HEK293 (cell line): Measurements from ENCODE around the gene WDR18.

Experiments used
- CTCF ChIP-seq: fragments of 450-650 bp; formaldehyde crosslinking; IDR thresholded peaks from 2 replicates; pipeline ENCODE4 v1.5.1; 2016; ENCODE audit warnings: missing biosample characterization, missing genetic modification characterization
- PRDM10 ChIP-seq: fragments of 450-650 bp; formaldehyde crosslinking; IDR thresholded peaks from 2 replicates; pipeline ENCODE4 v1.5.1; 2016; ENCODE audit warnings: missing biosample characterization, missing genetic modification characterization
- TRIM28 ChIP-seq: IDR thresholded peaks from 2 replicates; pipeline ENCODE4 v1.6.1; 2011; ENCODE audit warnings: low read length, control low read depth, borderline replicate concordance
- ZBTB21 ChIP-seq: fragments of 450-650 bp; formaldehyde crosslinking; IDR thresholded peaks from 2 replicates; pipeline ENCODE4 v1.5.1; 2017; ENCODE audit warnings: missing biosample characterization, missing genetic modification characterization
- ZNF114 ChIP-seq: fragments of 450-650 bp; formaldehyde crosslinking; IDR thresholded peaks from 2 replicates; pipeline ENCODE4 v1.5.0; 2017; ENCODE audit warnings: missing biosample characterization, missing genetic modification characterization
- ZNF146 ChIP-seq: fragments of 450-650 bp; formaldehyde crosslinking; IDR thresholded peaks from 2 replicates; pipeline ENCODE4 v1.5.1; 2016; ENCODE audit warnings: missing biosample characterization, missing genetic modification characterization
- ZNF324 ChIP-seq: fragments of 450-650 bp; formaldehyde crosslinking; IDR thresholded peaks from 2 replicates; pipeline ENCODE4 v1.5.1; 2016; ENCODE audit warnings: missing biosample characterization, missing genetic modification characterization
- ZNF449 ChIP-seq: fragments of 450-650 bp; formaldehyde crosslinking; IDR thresholded peaks from 2 replicates; pipeline ENCODE4 v1.5.1; 2017; ENCODE audit warnings: missing biosample characterization, mild to moderate bottlenecking, missing genetic modification characterization, moderate library complexity
- ZNF777 ChIP-seq: fragments of 450-650 bp; formaldehyde crosslinking; IDR thresholded peaks from 2 replicates; pipeline ENCODE4 v1.5.1; 2017; ENCODE audit warnings: missing biosample characterization, missing genetic modification characterization, borderline replicate concordance
- ZSCAN18 ChIP-seq: fragments of 450-650 bp; formaldehyde crosslinking; IDR thresholded peaks from 2 replicates; pipeline ENCODE4 v1.5.1; 2016; ENCODE audit warnings: missing biosample characterization, missing genetic modification characterization

GRCh38 chr19:1018932-1019615 is 34.9 kb downstream of the WDR18 start:
- TF ChIP-seq ZNF324 (tag by site-specific recombination), result no peak
- no peak for TF ChIP-seq ZNF146 (tag by site-specific recombination)
- no peak for TF ChIP-seq TRIM28
- TF ChIP-seq CTCF (tag by site-specific recombination), result no peak
- TF ChIP-seq ZBTB21 (tag by site-specific recombination), result no peak
- TF ChIP-seq ZNF449 (tag by site-specific recombination), result no peak
- no peak for TF ChIP-seq ZNF114
- peak; percentile 100 for TF ChIP-seq PRDM10
- TF ChIP-seq ZNF777, result no peak
- TF ChIP-seq ZSCAN18, result no peak
